Measurements from ENCODE around the gene SLC25A2. TPM values are rescaled to one million over a fixed set of nuclear protein-coding genes. Genes with fewer than 3 reads are reported as not detected.

SLC25A2 gene
- total and polyA plus RNA-seq, 10 of the 15 experiments (the other 5 are each of a cell fraction or from before 2014, with no cell fraction given) = 0.09 to 0.44 (median 0.24) TPM; not detected in 6

- peak; percentile 62 for TF ChIP-seq POU2F2 (IDR thresholded peaks at IDR 0.05; ENCODE audit: borderline replicate concordance, low read depth, low read length)
- TF ChIP-seq LARP7 (IDR thresholded peaks at IDR 0.05) = 0 out of 2 replicates have a peak, but pooled peaks have one; percentile 41
- peak; percentile 88 for TF ChIP-seq SMAD5 (IDR thresholded peaks at IDR 0.05; ENCODE audit: low read depth)
- no peak for TF ChIP-seq PRDM15 (CRISPR knock-in tag; IDR thresholded peaks at IDR 0.05)
- peak in 1 of 2 experiments; percentile 39; a peak in 1 of 4 replicates for TF ChIP-seq SRF (IDR thresholded peaks at IDR 0.05; ENCODE audit: low read depth in 2 of 2, low read length in 2 of 2)
- TF ChIP-seq STAT3 (IDR thresholded peaks at IDR 0.05; ENCODE audit: low read depth, low read length) = no peak
- TF ChIP-seq BHLHE40 (IDR thresholded peaks at IDR 0.05; ENCODE audit: borderline replicate concordance in 1 of 2, low read depth in 2 of 2, low read length in 1 of 2) = peak in 1 of 2 experiments; percentile 28; a peak in 1 of 4 replicates
- 0 out of 2 replicates have a peak, but pooled peaks have one; percentile 28 for TF ChIP-seq NR2F1 (conservative IDR thresholded peaks at IDR 0.05)
- peak; percentile 99 for TF ChIP-seq POLR2A (IDR thresholded peaks at IDR 0.05; ENCODE audit: low read depth, low read length)
- no peak for TF ChIP-seq IRF3 (IDR thresholded peaks at IDR 0.05)
- TF ChIP-seq E2F8 (IDR thresholded peaks at IDR 0.05; ENCODE audit: low read depth, partially characterized antibody) = no peak
- peak; percentile 64 for TF ChIP-seq GATAD2B (conservative IDR thresholded peaks at IDR 0.05; ENCODE audit: low read depth)
- no peak for TF ChIP-seq TBL1XR1 (IDR thresholded peaks at IDR 0.05; ENCODE audit: low read depth, low read length)
- 0 out of 2 replicates have a peak, but pooled peaks have one; percentile 15 for TF ChIP-seq ATF7 (IDR thresholded peaks at IDR 0.05; ENCODE audit: low read depth)
- no peak for TF ChIP-seq ZNF622 (IDR thresholded peaks at IDR 0.05)
- peak; percentile 53 for TF ChIP-seq MXI1 (IDR thresholded peaks at IDR 0.05; ENCODE audit: low read depth, low read length)
- peak; percentile 92 for TF ChIP-seq TAF1 (IDR thresholded peaks at IDR 0.05; ENCODE audit: borderline replicate concordance, low read depth, low read length)
- TF ChIP-seq ASH2L (IDR thresholded peaks at IDR 0.05; ENCODE audit: borderline replicate concordance, low read depth) = peak; percentile 74; the same call in 1 of the 2 replicates
- no peak for TF ChIP-seq SIX5 (IDR thresholded peaks at IDR 0.05; ENCODE audit: low read depth, low read length, severe bottlenecking)
- no peak; a peak in 1 of 4 replicates for TF ChIP-seq IKZF2 (IDR thresholded peaks at IDR 0.05)
- TF ChIP-seq EED (IDR thresholded peaks at IDR 0.05; ENCODE audit: low read depth) = peak; percentile 44; the same call in 1 of the 2 replicates
These were observed 16.6 kb upstream of the SLC25A2 start, which contains the start of gene TAF7 (continued) for GRCh38 chr5:141320225-141321169.
